ENCODE measurements around the gene MYO10.

The MYO10 gene

DNA sequence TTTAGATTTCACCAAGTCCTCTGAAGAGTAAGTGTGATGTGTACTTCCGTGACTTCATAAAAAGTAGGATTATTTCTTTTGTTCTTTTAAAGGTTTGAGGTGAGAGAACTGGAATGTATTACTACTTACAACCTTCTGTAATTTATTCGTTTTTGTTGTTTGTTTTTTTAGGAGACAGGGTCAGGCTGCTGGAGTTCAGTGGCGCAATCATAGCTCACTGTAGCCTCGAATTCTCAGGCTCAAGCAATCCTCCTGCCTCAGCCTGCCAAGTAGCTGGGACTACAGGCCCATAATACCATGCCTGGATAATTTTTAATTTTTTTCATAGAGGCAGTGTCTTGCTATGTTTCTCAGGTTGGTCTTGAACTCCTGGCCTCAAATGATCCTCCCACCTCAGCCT lies 251.0 kb downstream of the MYO10 start:
- H3K4me3 ChIP-seq (ENCODE audit: low read depth, low read length), result no peak overlapping the region
- TF ChIP-seq, protein P1, sequence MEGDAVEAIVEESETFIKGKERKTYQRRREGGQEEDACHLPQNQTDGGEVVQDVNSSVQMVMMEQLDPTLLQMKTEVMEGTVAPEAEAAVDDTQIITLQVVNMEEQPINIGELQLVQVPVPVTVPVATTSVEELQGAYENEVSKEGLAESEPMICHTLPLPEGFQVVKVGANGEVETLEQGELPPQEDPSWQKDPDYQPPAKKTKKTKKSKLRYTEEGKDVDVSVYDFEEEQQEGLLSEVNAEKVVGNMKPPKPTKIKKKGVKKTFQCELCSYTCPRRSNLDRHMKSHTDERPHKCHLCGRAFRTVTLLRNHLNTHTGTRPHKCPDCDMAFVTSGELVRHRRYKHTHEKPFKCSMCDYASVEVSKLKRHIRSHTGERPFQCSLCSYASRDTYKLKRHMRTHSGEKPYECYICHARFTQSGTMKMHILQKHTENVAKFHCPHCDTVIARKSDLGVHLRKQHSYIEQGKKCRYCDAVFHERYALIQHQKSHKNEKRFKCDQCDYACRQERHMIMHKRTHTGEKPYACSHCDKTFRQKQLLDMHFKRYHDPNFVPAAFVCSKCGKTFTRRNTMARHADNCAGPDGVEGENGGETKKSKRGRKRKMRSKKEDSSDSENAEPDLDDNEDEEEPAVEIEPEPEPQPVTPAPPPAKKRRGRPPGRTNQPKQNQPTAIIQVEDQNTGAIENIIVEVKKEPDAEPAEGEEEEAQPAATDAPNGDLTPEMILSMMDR (IDR thresholded peaks at IDR 0.05; ENCODE audit: low read depth, low read length), result no peak

DNA sequence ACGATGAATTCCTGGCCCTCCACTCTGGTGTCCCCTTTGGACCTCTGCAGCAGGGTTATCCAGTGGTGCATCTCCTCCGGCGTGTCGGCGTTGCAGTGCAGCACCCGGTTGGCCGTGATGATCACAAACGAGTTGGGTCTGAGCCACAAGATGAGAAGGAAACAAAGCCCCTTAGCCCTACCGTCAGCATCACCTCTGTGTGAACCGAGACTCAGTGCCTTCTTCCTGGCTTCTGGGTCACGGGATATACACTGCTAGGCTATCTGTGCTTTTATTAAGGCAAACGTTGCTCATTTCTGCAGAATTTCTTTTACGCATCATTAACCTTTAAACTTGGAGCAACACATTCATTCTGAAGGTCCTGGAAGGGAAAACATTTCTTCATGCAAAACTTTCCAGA lies 254.2 kb downstream of the MYO10 start:
- H3K4me3 ChIP-seq (ENCODE audit: low read depth, low read length), result no peak overlapping the region
- TF ChIP-seq, protein P1 (IDR thresholded peaks at IDR 0.05; ENCODE audit: low read depth, low read length), result no peak

DNA sequence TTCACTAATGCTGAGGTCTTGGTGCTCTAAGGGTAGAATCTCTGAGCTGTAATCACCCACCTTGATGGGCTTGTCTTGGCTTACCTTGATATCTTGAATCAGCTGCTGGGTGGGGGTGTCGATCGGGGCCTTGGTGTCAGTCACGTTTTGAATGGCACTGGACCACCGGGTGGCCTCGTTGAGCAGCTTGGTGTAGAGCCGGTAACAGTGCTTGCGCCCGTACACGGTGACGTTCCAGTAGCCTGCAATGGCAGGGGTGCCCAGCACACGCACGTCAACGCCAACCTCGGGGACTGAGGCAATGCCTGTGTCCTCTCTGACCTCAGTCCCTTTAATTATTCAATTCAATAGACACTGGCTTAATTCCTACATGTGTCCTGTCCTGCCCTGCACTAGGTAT lies 256.2 kb downstream of the MYO10 start:
- TF ChIP-seq, protein P1 (IDR thresholded peaks at IDR 0.05; ENCODE audit: low read depth, low read length), result no peak
- H3K4me3 ChIP-seq (ENCODE audit: low read depth, low read length), result no peak overlapping the region

DNA sequence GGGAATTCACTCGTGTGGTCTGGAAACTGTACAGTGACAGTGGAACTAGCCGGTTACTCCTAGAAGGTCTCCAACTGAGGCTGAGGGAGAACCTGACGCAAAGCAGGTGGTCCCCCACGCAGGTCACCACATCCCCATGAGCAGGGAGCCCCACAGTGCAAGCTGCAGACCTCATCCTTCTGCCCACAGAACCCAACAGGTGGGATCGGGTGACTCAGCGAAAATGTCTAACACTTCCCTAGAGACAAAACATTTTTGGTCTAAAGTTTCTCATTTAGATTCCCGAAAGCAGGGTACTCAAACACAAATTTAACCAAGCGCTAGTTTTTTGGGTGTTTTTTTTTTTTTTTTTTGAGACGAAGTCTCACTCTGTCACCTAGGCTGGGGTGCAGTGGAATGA lies 256.9 kb downstream of the MYO10 start:
- no peak overlapping the region for H3K4me3 ChIP-seq (ENCODE audit: low read depth, low read length)
- TF ChIP-seq, protein P1 (IDR thresholded peaks at IDR 0.05; ENCODE audit: low read depth, low read length), result no peak

DNA sequence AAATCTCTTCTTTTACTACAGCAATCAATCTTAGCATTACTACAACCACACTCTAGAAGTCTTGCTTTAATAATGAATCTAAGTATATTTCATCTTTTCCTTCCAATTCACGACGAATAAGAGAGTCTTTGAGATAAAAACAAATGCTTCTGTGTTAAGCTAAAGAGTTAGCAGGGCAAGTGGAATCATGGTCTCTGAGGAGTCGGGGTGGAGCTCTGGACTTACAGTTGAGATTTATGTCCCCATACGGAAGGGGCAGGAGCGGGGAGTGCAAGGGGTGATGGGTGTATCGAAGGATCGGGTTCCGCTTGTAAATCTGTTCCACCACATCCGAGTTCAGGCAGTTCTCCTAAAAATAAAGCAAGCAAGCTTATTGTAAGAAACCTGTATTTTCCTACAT lies 260.3 kb downstream of the MYO10 start:
- TF ChIP-seq, protein P1 (IDR thresholded peaks at IDR 0.05; ENCODE audit: low read depth, low read length), result no peak
- H3K4me3 ChIP-seq (ENCODE audit: low read depth, low read length), result no peak overlapping the region

DNA sequence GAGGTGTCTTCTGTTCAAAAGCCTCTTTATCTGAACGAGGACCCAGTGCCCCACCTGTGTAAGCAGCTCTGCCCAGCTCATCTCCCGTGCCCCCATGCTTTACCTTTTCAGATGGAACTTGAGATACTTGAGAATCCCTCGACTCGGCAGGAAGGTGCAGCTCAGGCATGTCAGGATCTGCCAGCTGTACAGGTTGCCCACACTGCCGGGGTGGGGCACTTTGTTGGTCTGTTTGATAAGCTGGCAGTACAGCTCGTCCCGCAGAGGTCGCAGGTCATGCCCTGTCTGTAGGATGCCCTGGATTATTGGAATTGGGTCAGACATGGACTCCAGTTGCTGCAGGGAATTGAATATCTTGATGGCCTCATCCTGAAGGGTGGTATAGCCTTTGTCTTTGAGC lies 261.3 kb downstream of the MYO10 start:
- TF ChIP-seq, protein P1 (IDR thresholded peaks at IDR 0.05; ENCODE audit: low read depth, low read length), result no peak
- H3K4me3 ChIP-seq (ENCODE audit: low read depth, low read length), result no peak overlapping the region

DNA sequence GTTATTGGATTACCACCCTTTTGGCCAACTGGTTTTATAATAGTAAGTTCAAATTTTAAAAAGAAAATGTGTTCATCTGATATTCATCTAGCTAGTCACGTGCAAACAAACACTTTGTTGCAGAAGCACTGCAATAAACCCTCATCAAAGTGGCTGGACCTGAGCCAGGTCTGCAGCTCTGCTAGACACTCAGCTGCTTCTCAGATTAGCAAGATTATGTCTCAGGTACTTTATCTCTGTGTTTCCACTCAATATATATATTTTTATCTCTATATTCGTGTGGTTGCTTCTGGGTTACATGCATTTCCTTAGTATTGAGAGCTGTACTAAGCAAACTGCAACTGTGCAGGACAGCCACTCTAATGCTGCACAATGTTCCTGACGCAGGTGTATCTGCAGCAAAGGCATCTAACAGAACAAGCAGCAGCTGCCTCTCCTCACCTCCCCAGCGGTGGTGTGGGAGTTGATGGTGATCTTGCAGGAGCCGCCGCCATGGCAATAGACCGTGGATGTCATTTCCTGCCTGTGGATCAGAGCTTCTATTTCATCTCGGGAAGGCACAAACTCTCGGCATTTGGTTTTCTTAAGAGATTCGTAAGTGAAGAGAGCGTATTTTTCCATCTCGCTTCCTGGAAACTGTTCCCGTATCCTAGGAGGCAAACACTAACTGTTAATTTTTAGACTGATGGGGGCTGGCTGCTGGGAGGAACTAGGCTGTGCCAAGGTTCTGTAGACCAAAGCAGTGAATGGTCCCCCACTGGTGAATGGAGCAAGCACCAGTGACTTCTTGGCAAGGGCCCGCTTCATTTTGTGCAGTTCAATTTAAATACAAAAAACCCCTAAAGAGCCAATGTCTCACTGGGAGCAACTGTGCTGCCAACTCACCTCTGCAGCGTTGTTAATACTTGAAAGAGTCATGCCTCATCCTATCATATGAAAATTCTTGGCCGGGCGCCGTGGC lies 262.6 kb downstream of the MYO10 start:
- TF ChIP-seq, protein P1 (IDR thresholded peaks at IDR 0.05; ENCODE audit: low read depth, low read length), result no peak
- no peak overlapping the region for H3K4me3 ChIP-seq (ENCODE audit: low read depth, low read length)
